HG03469 (cell line): ENCODE results near the gene VWA3B.
"Not testable (repeated sequence)": the region's sequence is repeated elsewhere in the genome, so short reads cannot be mapped to it uniquely, and the experiment has no call there.

Experiments used
- ATAC-seq: cut with Tn5 transposase; IDR thresholded peaks from one replicate; pipeline ENCODE4 v1.9.1; 2021; ENCODE audit warnings: mild to moderate bottlenecking, moderate library complexity, moderate number of reproducible peaks; ENCODE audit not compliant: unreplicated experiment

VWA3B gene

GRCh38 chr2:98084869-98085238 lies 2.1 kb upstream of the VWA3B start:
- ATAC-seq = no peak

GRCh38 chr2:98085649-98086048 lies 1.3 kb upstream of the VWA3B start:
- no peak for ATAC-seq

- no peak for ATAC-seq
Observed at GRCh38 chr2:98087447-98088020, 567 bp downstream of the VWA3B start.

- no peak for ATAC-seq
Observed at GRCh38 chr2:98088261-98088660, 1.3 kb downstream of the VWA3B start.

- no peak for ATAC-seq
Observed at GRCh38 chr2:98089941-98090340, 3.0 kb downstream of the VWA3B start.

GRCh38 chr2:98090951-98091350 lies 4.0 kb downstream of the VWA3B start:
- ATAC-seq = no peak

GRCh38 chr2:98091738-98092137 lies 4.8 kb downstream of the VWA3B start:
- ATAC-seq = no peak

GRCh38 chr2:98093146-98093545 lies 6.2 kb downstream of the VWA3B start:
- no peak for ATAC-seq

GRCh38 chr2:98093611-98094010 lies 6.6 kb downstream of the VWA3B start:
- ATAC-seq = no peak

GRCh38 chr2:98099939-98100743 lies 13.2 kb downstream of the VWA3B start:
- ATAC-seq = no peak

GRCh38 chr2:98102315-98102714 lies 15.3 kb downstream of the VWA3B start:
- ATAC-seq = not testable (repeated sequence)

- no peak for ATAC-seq
Observed at GRCh38 chr2:98102878-98103277, 15.9 kb downstream of the VWA3B start.

GRCh38 chr2:98108110-98108509 lies 21.1 kb downstream of the VWA3B start:
- ATAC-seq = no peak

GRCh38 chr2:98110741-98111140 lies 23.8 kb downstream of the VWA3B start:
- no peak for ATAC-seq

- no peak for ATAC-seq
Observed at GRCh38 chr2:98114643-98115330, 27.8 kb downstream of the VWA3B start.

GRCh38 chr2:98118161-98118560 lies 31.2 kb downstream of the VWA3B start:
- ATAC-seq = no peak

GRCh38 chr2:98118852-98119251 lies 31.9 kb downstream of the VWA3B start:
- no peak for ATAC-seq

- ATAC-seq = no peak
Observed at GRCh38 chr2:98121149-98121548, 34.2 kb downstream of the VWA3B start.

- ATAC-seq = no peak
Observed at GRCh38 chr2:98122524-98122923, 35.6 kb downstream of the VWA3B start.

- ATAC-seq = no peak
Observed at GRCh38 chr2:98123286-98123685, 36.3 kb downstream of the VWA3B start.

GRCh38 chr2:98126061-98126460 lies 39.1 kb downstream of the VWA3B start:
- ATAC-seq = no peak
